Subcutaneous abdominal adipose tissue (tissue), 5 donors: ENCODE measurements around the gene UCP3.

ENCODE experiments used
- H3K27ac ChIP-seq: one replicate; pipeline ENCODE4 v1.7.0; 2013; ENCODE audit warnings: low read depth, mild to moderate bottlenecking, inconsistent platforms, low read length, moderate library complexity
- H3K27me3 ChIP-seq, 5 donors: one replicate each; pipeline ENCODE4 v1.7.0; 2013; ENCODE audit warnings: low read length in 5 of 5, inconsistent platforms in 1 of 5; ENCODE audit not compliant: control insufficient read depth in 5 of 5, insufficient read depth in 4 of 5
- H3K36me3 ChIP-seq, 5 donors: one replicate each; pipeline ENCODE4 v1.7.0; 2013; ENCODE audit warnings: low read length in 5 of 5; ENCODE audit not compliant: control insufficient read depth in 5 of 5, insufficient read depth in 5 of 5
- H3K4me1 ChIP-seq, 5 donors: one replicate each; pipeline ENCODE4 v1.7.0; 2013; ENCODE audit warnings: low read length in 5 of 5, mild to moderate bottlenecking in 3 of 5, moderate library complexity in 1 of 5; ENCODE audit not compliant: control insufficient read depth in 5 of 5, insufficient read depth in 5 of 5
- H3K4me3 ChIP-seq, 5 donors: one replicate each; pipeline ENCODE4 v1.7.0; 2013; ENCODE audit warnings: low read length in 5 of 5, low read depth in 1 of 5
- H3K9ac ChIP-seq, 5 donors: one replicate each; pipeline ENCODE4 v1.7.0; 2013; ENCODE audit warnings: low read length in 5 of 5, mild to moderate bottlenecking in 4 of 5, moderate library complexity in 3 of 5
- H3K9me3 ChIP-seq, 5 donors: one replicate each; pipeline ENCODE4 v1.7.0; 2013; ENCODE audit warnings: low read length in 5 of 5; ENCODE audit not compliant: control insufficient read depth in 5 of 5
- donor health status: healthy.
- donor health status: healthy.
- donor health status: healthy.
- donor health status: healthy.
- donor health status: healthy.

UCP3 gene

DNA sequence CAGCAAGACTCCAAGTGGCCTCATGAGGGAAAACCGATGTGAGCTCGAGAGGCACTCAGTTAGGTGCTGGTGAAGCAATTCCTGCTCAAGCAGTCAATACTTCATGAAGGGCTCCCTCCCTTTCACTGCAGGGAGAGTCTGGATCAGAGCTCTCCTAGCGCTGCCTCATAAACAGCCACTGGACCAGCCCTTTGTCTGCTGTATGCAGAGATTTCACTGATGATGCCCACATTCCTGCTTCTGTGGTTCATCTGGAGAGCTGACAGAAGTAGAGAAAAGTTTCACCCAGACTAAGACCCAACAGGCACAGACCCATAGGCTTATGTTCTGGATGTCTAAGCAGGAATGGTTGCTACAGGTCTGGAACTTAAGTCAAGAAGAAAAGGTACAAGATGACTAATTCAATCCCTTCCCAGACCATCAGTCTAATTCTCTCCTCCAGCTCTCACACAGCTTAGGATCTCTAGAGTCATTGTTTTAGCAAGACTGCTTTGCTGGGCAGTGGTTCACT is 30.3 kb downstream of the UCP3 start:
- Histone ChIP-seq H3K27me3 (no peaks in the 10 kb centered on the region), H3K4me1 (peaks cover 2 to 87% (median 52%) of the 10 kb centered on the region in 5 donors), H3K9ac (no peak overlapping the region), H3K4me3 (no peak overlapping the region), H3K36me3 (peaks cover 0 to 59% (median 52%) of the 10 kb centered on the region in 5 donors), H3K9me3 (no peaks in the 10 kb centered on the region), H3K27ac (no peak overlapping the region)

DNA sequence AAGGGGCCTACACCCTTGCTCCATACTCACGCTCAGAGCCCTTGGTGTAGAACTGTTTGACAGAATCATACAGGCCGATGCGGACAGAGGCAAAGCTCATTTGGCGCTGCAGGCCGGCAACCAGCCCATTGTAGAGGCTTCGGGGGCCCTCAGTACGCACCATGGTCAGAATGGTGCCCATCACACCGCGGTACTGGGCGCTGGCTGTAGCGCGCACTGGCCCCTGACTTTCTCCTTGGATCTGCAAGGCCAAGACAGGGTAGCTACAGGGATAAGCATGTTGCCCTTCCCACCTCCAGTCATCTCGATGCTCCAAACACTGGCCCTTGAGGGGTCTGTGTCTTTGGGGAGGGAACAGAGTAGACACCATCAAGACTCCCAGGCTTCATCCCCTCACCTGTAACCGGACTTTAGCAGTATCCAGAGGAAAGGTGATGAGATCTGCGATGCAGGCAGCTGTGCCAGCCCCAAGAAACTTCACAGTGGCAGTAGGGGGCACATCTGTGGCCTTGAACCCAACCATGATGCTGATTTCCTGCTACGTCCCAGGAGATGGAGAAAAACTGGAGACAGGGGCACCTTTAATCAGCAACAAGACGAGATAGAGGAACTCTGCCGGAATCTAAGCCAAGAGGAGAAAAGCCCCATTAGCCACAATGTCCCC is 30.9 kb downstream of the UCP3 start:
- Histone ChIP-seq H3K27ac (peak overlapping the region; percentile 37), H3K9me3 (no peaks in the 10 kb centered on the region), H3K27me3 (no peaks in the 10 kb centered on the region), H3K9ac (no peak overlapping the region), H3K4me3 (no peak overlapping the region), H3K36me3 (peaks cover 0 to 59% (median 52%) of the 10 kb centered on the region in 5 donors), H3K4me1 (peaks cover 0 to 86% (median 53%) of the 10 kb centered on the region in 5 donors)

DNA sequence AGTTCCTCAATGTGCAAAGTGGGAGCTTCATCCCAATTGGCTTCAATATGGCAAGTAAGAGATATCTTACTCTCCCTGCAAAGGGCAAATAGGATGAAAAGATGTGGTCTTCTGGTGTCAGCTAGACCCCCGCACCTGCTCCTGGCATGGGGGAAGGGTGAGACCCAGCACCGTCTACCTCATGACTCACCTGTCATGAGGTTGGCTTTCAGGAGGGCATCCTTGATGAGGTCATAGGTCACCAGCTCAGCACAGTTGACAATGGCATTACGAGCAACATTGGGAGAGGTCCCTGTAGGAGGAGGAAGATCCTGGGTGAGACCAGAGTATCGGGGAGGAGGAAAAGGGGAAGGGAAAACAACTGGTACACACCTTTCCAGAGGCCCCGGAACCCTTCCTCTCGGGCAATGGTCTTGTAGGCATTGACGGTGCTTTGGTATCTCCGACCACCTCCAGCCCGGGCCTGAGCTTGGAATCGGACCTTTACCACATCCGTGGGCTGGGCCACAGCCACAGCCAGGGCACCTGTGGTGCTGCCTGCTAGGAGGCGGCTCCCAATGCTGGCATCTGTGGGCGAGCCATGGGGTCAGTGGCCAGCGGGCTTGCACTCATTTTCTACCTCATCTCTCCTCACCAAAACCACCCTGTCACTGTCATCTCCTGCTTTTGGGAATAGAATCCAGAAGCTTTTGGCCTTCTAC is 32.3 kb downstream of the UCP3 start:
- Histone ChIP-seq H3K4me3 (no peak overlapping the region), H3K4me1 (peaks cover 0 to 80% (median 49%) of the 10 kb centered on the region in 5 donors)

DNA sequence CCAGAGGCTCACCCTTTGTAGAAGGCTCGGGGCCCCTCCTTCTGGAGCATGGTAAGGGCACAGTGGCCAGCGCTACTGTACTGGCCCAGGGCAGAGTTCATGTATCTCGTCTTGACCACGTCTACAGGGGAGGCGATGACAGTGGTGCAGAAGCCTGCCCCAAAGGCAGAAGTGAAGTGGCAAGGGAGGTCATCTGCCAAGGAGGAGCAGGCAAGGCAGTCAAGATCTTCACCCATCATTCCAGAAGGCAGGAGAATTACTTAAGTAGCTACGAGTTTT is 33.5 kb downstream of the UCP3 start:
- Histone ChIP-seq H3K27me3 (no peaks in the 10 kb centered on the region), H3K9ac (no peak overlapping the region), H3K4me1 (peaks cover 0 to 68% (median 38%) of the 10 kb centered on the region in 5 donors), H3K27ac (no peak overlapping the region), H3K36me3 (peaks cover 0 to 55% (median 48%) of the 10 kb centered on the region in 5 donors), H3K4me3 (no peak overlapping the region), H3K9me3 (no peaks in the 10 kb centered on the region)

More for the DNA sequence above, 32.3 kb downstream of the UCP3 start:
- Histone ChIP-seq H3K36me3 (peaks cover 0 to 59% (median 52%) of the 10 kb centered on the region in 5 donors), H3K27ac (peak overlapping the region; percentile 1), H3K9me3 (no peaks in the 10 kb centered on the region), H3K9ac (no peak overlapping the region), H3K27me3 (no peaks in the 10 kb centered on the region)

DNA sequence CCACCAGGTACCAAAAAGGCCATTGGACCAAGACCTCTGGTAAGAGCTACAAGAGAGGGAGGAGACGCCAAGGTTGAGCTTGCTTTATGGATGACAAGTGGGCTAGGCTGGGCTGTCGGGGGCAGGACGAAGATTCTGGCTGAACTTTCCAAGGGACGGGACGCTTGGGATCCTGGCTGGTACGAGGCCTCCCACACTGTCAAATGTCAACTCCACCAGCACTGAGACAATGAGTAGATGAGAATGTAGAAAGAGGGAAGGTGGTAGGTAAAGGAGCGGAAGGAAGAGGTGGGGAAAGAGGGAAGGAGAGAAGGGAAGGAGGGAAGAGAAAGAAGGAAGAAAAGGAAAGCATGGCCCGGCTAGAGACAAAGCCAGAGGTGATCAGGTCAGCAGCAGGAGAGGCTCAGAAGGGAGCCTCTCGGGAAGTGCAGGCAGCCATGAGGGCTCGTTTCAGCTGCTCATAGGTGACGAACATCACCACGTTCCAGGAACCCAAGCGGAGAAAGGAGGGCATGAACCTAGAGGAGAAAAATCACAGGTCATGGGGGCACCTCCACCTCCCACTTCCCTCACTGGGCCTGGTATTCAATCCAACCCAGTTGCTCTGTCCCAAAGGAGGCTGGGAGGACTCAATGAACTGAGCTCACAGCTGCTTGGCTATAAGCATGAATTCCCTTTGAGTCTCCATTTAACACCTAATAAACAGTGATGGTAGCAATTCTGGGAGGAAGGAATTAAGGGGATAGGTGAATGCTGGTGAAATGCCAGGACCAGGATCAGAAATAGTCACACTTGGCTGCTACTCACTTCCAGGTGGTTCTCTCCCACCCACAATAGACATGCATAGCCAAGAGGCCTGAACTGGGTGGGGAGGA is 34.0 kb downstream of the UCP3 start:
- Histone ChIP-seq H3K4me3 (no peak overlapping the region), H3K36me3 (peaks cover 0 to 50% (median 42%) of the 10 kb centered on the region in 5 donors), H3K27me3 (no peaks in the 10 kb centered on the region), H3K9ac (no peak overlapping the region), H3K4me1 (peaks cover 0 to 62% (median 37%) of the 10 kb centered on the region in 5 donors), H3K27ac (no peak overlapping the region), H3K9me3 (no peaks in the 10 kb centered on the region)

DNA sequence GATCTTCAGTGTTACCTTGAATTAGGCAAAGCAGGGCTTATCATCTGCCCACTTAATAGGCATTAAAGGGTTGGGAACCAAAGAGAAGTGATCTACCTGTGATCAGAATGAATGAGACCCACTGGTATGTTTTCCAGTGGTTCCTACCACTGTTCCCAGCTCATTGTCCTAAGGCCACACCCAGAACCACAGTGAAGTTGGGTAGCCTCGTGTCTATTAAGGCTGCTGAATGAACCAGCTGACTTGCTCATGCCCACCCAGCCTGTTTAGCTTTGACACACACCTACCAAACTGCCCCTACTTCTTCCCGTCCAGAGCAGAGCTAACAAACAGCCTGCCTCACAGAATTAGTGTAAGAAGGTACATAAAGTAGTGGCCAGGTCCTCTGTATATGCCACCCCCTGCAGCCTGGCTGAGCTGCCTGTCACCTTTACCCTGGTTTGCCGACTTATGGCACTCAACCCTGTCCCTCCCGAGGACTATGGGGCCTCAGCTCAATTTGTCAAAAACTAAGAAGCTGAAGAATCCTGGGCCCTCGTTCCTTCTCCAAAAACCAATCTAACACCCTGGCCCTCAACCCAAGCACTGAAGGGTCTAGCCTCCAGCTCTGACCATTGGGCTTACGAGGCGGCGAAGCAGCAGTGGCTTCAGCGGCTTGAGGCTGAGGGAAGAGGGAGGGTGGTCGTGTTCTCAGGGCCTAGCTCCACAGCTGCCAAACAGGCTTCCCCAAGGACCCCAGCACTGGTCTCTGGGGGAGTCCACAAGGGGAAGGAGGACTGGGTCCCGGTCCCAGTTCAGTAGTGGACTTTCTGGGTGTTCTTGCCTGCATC is 36.0 kb downstream of the UCP3 start:
- Histone ChIP-seq H3K27ac (no peak overlapping the region), H3K9ac (peak overlapping the region in 1 of 5 donors; percentile 35)

DNA sequence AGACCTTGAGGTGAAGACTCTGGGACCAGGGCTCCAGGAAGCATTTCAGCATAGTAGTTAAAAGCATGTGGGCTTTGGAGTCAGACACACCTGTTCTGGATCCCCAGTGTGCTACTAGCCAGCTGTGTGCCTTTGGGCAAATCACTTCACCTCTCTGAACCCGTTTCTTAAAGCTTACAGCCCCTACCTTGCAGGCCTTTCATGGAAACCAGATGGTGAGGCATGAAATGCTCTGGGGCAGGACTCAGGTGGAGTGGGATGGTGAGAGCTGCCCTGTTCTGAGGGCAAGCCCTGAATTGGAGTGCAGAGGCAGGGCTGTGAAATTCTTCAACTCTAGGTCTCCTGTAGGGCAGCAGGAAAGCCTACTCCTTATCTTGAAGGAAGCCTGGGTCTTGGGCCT is 36.7 kb downstream of the UCP3 start:
- Histone ChIP-seq H3K36me3 (peaks cover 0 to 32% (median 27%) of the 10 kb centered on the region in 5 donors), H3K4me1 (peaks cover 0 to 37% (median 22%) of the 10 kb centered on the region in 5 donors), H3K27me3 (no peaks in the 10 kb centered on the region), H3K4me3 (no peak overlapping the region), H3K9ac (no peak overlapping the region), H3K9me3 (no peaks in the 10 kb centered on the region), H3K27ac (no peak overlapping the region)

More for the DNA sequence above, 36.0 kb downstream of the UCP3 start:
- Histone ChIP-seq H3K4me3 (no peak overlapping the region), H3K4me1 (peaks cover 0 to 44% (median 28%) of the 10 kb centered on the region in 5 donors), H3K27me3 (no peaks in the 10 kb centered on the region), H3K9me3 (no peaks in the 10 kb centered on the region), H3K36me3 (peaks cover 0 to 39% (median 32%) of the 10 kb centered on the region in 5 donors)

DNA sequence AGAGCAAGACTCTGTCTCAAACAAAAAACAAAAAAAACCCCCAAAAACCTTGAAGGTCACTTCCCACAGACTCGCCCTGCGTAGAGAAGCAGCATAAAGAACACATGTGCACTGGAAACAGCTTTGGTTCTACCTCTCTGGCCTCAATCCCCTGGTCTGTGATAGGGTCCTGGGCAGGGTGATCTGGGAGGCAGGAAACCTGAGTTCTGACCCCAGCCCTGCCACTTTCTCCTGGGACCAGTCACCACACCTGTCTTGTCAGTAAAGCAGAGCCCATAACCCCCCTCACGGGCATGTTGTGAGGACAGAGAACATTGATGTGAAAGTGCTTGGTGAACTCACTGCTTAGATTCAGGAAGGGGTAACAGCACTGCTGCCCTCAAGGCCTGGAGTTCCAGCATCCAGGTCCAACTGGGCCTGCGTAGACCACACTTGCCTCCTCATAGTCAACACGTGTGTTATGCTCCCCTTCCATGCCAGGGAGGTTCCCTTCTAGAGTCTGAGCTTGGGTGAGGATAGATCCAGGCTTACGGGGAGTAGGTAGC is 37.6 kb downstream of the UCP3 start:
- H3K4me1 ChIP-seq, result peaks cover 0 to 28% (median 17%) of the 10 kb centered on the region in 5 donors
- H3K4me3 ChIP-seq, result no peak overlapping the region
- peaks cover 0 to 24% (median 18%) of the 10 kb centered on the region in 5 donors for H3K36me3 ChIP-seq
- no peak overlapping the region for H3K27ac ChIP-seq
- no peaks in the 10 kb centered on the region for H3K27me3 ChIP-seq
- no peaks in the 10 kb centered on the region for H3K9me3 ChIP-seq
- H3K9ac ChIP-seq, result no peak overlapping the region
